Mesodermal cell (in vitro differentiated cells): ENCODE measurements around the gene CBFB.
"Not testable (repeated sequence)": the region's sequence is repeated elsewhere in the genome, so short reads cannot be mapped to it uniquely, and the experiment has no call there.

Experiments
- H3K27ac ChIP-seq: 2 replicates; pipeline ENCODE4 v1.7.0; 2013; ENCODE audit warnings: mild to moderate bottlenecking, low read depth, low read length, moderate library complexity; ENCODE audit not compliant: severe bottlenecking
- H3K36me3 ChIP-seq: 2 replicates; pipeline ENCODE4 v1.7.1; 2013; ENCODE audit warnings: mild to moderate bottlenecking, low read length, moderate library complexity; ENCODE audit not compliant: control insufficient read depth, insufficient read depth
- H3K4me1 ChIP-seq: one replicate; pipeline ENCODE4 v1.7.1; 2013; ENCODE audit warnings: mild to moderate bottlenecking, low read length; ENCODE audit not compliant: insufficient read depth, control insufficient read depth, poor library complexity, severe bottlenecking
- H3K4me3 ChIP-seq: 2 replicates; pipeline ENCODE4 v1.7.0; 2013; ENCODE audit warnings: low read length, control low read depth, mild to moderate bottlenecking; ENCODE audit not compliant: insufficient read depth, poor library complexity, severe bottlenecking; ENCODE audit errors: extremely low read depth
- H3K9me3 ChIP-seq: 2 replicates; pipeline ENCODE4 v1.7.1; 2013; ENCODE audit warnings: mild to moderate bottlenecking, low read length, moderate library complexity; ENCODE audit not compliant: control insufficient read depth
- WGBS, 2 experiments: methylation state at CpG; one replicate each; pipeline ENCODE4 v1.1.5; 2013; ENCODE audit warnings: missing lambda C conversion rate in 2 of 2; ENCODE audit not compliant: insufficient coverage in 2 of 2; 5-methylcytosine and 5-hydroxymethylcytosine counted together

The CBFB gene

GRCh38 chr16:67111951-67112444, 83.0 kb downstream of the CBFB start:
- Histone ChIP-seq H3K4me3 (no peak overlapping the region), H3K27ac (no peak overlapping the region), H3K4me1 (peaks cover 19% of the 10 kb centered on the region), H3K36me3 (peaks cover 26% of the 10 kb centered on the region), H3K9me3 (no peaks in the 10 kb centered on the region)
- WGBS, 2 experiments, result 83 to 100% methylated on average over 1 to 2 of the region's 4 CpGs

DNA sequence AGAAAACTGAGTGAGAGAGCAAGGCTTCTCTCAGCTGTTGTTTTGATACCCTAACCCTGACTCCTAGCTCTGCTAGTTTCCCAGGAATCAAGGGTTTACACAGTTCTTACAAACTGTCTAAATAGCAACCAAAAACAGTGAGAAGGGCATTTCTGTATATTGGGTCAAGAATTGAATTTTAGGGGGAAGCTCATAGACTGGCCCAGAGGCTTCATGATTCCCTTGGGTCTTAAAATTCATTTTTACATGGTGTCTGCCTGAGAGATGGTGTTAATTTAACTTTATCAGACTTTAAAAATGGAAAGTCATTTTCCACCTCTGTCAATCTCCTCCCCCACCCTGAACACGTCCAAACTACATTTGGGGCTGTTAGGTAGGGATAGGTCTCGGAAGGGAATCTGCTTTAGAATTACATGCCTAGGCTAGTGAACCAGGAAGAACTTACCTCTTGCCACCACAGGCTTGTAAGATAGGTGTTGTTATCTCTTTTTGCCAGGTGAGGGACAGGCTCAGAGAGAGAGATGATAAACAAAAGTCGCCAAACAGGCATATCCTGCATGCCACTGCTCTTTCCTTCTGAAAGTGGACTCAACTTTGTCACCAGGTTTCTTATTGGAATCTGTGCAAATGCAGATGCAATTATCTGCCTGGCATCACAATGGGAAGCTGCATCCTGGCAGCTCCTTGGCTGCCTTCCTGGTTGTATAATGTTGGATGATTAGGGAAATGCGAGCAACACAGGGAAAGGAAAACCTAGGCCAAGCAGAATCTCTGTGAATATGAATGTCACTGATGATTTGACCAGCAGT, 83.8 kb downstream of the CBFB start:
- 96 to 100% methylated on average over 1 to 2 of the region's 4 CpGs for WGBS, 2 experiments
- no peaks in the 10 kb centered on the region for H3K9me3 ChIP-seq
- H3K36me3 ChIP-seq, result peaks cover 26% of the 10 kb centered on the region
- peaks cover 19% of the 10 kb centered on the region for H3K4me1 ChIP-seq
- no peak overlapping the region for H3K27ac ChIP-seq
- no peak overlapping the region for H3K4me3 ChIP-seq

- Histone ChIP-seq H3K36me3 (peaks cover 32% of the 10 kb centered on the region), H3K4me3 (no peak overlapping the region), H3K9me3 (no peaks in the 10 kb centered on the region), H3K27ac (no peak overlapping the region), H3K4me1 (peaks cover 12% of the 10 kb centered on the region)
- WGBS, 2 experiments, result 94 to 100% methylated on average over 1 to 2 of the region's 2 CpGs
Measured at GRCh38 chr16:67114793-67115192, 85.8 kb downstream of the CBFB start.

DNA sequence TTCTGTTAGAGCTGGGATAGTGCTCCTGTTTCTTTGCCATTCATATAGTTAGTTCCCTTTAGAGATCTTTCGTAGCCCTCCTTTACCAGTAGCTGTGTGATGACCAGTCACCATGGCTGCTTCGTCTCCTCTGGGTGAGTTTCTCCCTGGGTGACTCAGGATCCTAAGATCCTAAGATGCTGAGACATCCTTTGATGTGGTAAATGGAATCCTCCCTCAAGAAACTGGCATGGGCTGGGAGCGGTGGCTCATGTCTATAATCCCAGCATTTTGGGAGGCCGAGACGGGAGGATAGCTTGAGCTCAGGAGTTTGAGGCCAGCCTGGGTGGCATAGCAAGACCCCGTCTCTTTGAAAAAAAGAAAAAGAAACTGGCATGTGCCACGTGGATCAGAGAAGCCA, 86.7 kb downstream of the CBFB start:
- Histone ChIP-seq H3K9me3 (no peaks in the 10 kb centered on the region), H3K4me3 (no peak overlapping the region), H3K4me1 (peaks cover 12% of the 10 kb centered on the region), H3K27ac (peak overlapping the region; percentile 33), H3K36me3 (peaks cover 39% of the 10 kb centered on the region)
- WGBS, 2 experiments, result 91 to 93% methylated on average over 5 to 7 of the region's 7 CpGs

GRCh38 chr16:67116388-67117311, 87.7 kb downstream of the CBFB start:
- peaks cover 12% of the 10 kb centered on the region for H3K4me1 ChIP-seq
- no peaks in the 10 kb centered on the region for H3K9me3 ChIP-seq
- H3K36me3 ChIP-seq, result peaks cover 49% of the 10 kb centered on the region
- H3K27ac ChIP-seq, result no peak overlapping the region
- no peak overlapping the region for H3K4me3 ChIP-seq
- 88 to 92% methylated on average over 9 to 13 of the region's 13 CpGs for WGBS, 2 experiments

DNA sequence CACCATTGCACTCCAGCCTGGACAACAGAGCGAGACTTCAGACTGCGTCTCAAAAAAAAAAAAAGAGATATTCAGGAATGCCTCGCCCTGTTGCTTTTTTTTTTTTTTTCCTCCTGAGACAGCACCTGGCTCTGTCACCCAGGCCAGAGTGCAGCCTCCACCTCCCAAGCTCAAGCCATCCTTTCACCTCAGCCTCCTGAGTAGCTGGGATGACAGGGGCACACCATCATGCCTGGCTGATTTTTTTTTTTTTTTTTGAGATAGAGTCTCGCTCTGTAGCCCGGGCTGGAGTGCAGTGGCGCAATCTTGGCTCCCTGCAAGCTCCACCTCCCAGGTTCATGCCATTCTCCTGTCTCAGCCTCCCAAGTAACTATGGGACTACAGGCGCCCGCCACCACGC, 88.8 kb downstream of the CBFB start:
- H3K27ac ChIP-seq, result no peak overlapping the region
- no peak overlapping the region for H3K4me3 ChIP-seq
- H3K36me3 ChIP-seq, result peaks cover 50% of the 10 kb centered on the region
- H3K9me3 ChIP-seq, result no peaks in the 10 kb centered on the region
- H3K4me1 ChIP-seq, result peaks cover 12% of the 10 kb centered on the region
- 80 to 93% methylated on average over 1 to 3 of the region's 9 CpGs for WGBS, 2 experiments

DNA sequence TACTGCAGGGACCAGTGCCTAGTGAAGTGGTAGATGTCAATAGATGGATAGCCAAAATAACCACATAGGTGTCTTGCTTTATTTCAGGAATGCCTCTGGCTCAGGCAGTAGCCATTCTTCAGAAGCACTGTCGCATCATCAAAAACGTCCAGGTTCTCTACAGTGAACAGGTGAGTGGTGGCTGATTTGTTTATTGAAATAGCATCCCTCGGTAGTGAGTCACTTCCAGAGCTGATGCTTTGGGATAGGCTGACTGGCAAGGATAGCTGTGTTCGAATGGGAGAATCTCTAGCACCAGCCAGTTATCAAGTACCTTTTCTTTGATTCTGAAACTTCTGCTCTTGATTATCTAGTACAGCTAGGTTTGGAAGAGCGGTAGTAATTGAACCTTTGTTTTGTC, 91.1 kb downstream of the CBFB start:
- WGBS, 2 experiments, result 90 to 91% methylated on average over 4 to 5 of the region's 5 CpGs
- no peak overlapping the region for H3K27ac ChIP-seq
- H3K9me3 ChIP-seq, result no peaks in the 10 kb centered on the region
- peaks cover 61% of the 10 kb centered on the region for H3K36me3 ChIP-seq
- H3K4me3 ChIP-seq, result no peak overlapping the region
- H3K4me1 ChIP-seq, result peaks cover 6% of the 10 kb centered on the region

GRCh38 chr16:67122799-67123198, 93.8 kb downstream of the CBFB start:
- not testable (repeated sequence) for H3K9me3 ChIP-seq, H3K4me1 ChIP-seq, H3K4me3 ChIP-seq, H3K27ac ChIP-seq
- WGBS, 2 experiments, result 89 to 93% methylated on average over 3 to 5 of the region's 5 CpGs
- H3K36me3 ChIP-seq, result peaks cover 78% of the 10 kb centered on the region

- H3K27ac ChIP-seq, result no peak overlapping the region
- H3K4me3 ChIP-seq, result no peak overlapping the region
- no peaks in the 10 kb centered on the region for H3K9me3 ChIP-seq
- H3K4me1 ChIP-seq, result no peaks in the 10 kb centered on the region
- peaks cover 83% of the 10 kb centered on the region for H3K36me3 ChIP-seq
Measured at GRCh38 chr16:67128417-67128816, 99.5 kb downstream of the CBFB start.

DNA sequence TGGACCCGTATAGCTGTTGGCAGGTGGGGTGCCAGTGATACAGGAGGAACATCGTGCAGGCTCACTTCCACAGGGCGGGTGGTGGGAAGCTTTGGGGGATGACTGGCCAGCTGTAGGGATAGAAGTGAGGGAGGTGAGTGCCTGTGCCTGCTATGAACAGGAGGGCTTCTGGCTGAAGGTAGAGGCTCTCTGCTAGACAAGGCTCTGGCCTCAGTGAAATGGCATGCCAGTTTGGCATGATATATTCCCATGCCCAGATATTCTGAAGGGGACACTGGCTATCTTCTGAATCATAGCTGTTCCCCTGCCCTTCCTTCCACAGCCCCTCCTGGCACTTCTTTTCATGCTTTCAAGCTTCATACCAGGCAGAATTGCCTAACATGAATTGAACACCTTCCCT, 99.9 kb downstream of the CBFB start:
- no peaks in the 10 kb centered on the region for H3K9me3 ChIP-seq
- 97 to 100% methylated on average over 3 of the region's 3 CpGs for WGBS, 2 experiments
- H3K27ac ChIP-seq, result no peak overlapping the region
- peaks cover 82% of the 10 kb centered on the region for H3K36me3 ChIP-seq
- H3K4me1 ChIP-seq, result no peaks in the 10 kb centered on the region
- no peak overlapping the region for H3K4me3 ChIP-seq
